Measurements from ENCODE around the gene SUSD1. TPM values are rescaled to one million over a fixed set of nuclear protein-coding genes. Genes with fewer than 3 reads are reported as not detected.

SUSD1 gene
- total and polyA plus RNA-seq, 2 of the 13 experiments (the other 11 are each of a cell fraction or from before 2014, with no cell fraction given), result 25.9 to 32.3 TPM

DNA sequence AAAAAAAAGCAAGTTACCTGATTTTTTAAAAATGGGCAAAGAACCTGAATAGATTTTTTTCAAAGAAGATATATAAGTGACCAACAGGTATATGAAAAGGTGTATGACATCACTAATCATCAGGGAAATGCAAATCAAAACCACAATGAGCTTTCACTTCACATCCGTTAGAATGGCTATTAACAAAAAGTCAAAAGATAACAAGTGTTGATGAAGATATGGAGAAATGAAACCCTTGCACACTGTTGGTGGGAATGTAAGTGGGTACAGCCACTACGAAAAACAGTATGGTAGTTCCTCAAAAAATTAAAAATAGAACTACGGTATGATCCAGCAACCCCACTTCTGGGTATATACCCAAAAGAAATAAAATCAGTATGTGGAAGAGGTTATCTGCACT is 143.7 kb downstream of the SUSD1 start:
- in situ Hi-C loops (cut with HindIII; ENCODE audit: extremely low pct_ligation_motif_present, low pct_unique_long_range_greater_than_20kb), result no loop called here
- Histone ChIP-seq H3K9me3 (ENCODE audit: low read length) (no peaks in the 10 kb centered on the region), H3K27ac (ENCODE audit: extremely low read length, insufficient read depth, low read length) (no peak overlapping the region), H3K27me3 (ENCODE audit: control insufficient read depth in 1 of 2, insufficient read depth in 2 of 2, low read length in 2 of 2) (no peaks in the 10 kb centered on the region), H3K9ac (ENCODE audit: insufficient read depth, low read depth, low read length) (no peak overlapping the region), H3K4me2 (ENCODE audit: low read depth, low read length) (no peak overlapping the region), H3K4me1 (ENCODE audit: insufficient read depth, low read length) (peaks cover 24% of the 10 kb centered on the region), H4K20me1 (ENCODE audit: insufficient read depth, low read length) (no peaks in the 10 kb centered on the region; the same call in 1 of the 2 replicates), H3K36me3 (replicated peaks in 1 of 2; ENCODE audit: control insufficient read depth in 1 of 2, insufficient read depth in 2 of 2, low read length in 2 of 2) (no peaks in the 10 kb centered on the region), H3K4me3 (replicated peaks in 1 of 3; ENCODE audit: insufficient read depth in 1 of 3, low read depth in 2 of 3, low read length in 3 of 3) (no peak overlapping the region), H3K79me2 (ENCODE audit: insufficient read depth, low read length) (no peaks in the 10 kb centered on the region), H2AFZ (ENCODE audit: low read length) (no peak overlapping the region)
- CTCF ChIA-PET (ENCODE audit: low intra/inter-chr PET ratio, low total read pairs), result no interaction called here
- BruUV-seq (replicated peaks), result no TSS peak
- WGBS (ENCODE audit: low lambda C conversion rate), result 98% methylated on average over 3 of the region's 3 CpGs
- ATAC-seq (no peak), DNase-seq (ENCODE audit: low spot score) (no peak), FAIRE-seq (no peak)
- TF ChIP-seq, protein P1, sequence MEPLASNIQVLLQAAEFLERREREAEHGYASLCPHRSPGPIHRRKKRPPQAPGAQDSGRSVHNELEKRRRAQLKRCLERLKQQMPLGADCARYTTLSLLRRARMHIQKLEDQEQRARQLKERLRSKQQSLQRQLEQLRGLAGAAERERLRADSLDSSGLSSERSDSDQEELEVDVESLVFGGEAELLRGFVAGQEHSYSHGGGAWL (CRISPR knock-in tag; IDR thresholded peaks at IDR 0.05), result no peak
- TF ChIP-seq, protein P2, sequence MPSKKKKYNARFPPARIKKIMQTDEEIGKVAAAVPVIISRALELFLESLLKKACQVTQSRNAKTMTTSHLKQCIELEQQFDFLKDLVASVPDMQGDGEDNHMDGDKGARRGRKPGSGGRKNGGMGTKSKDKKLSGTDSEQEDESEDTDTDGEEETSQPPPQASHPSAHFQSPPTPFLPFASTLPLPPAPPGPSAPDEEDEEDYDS (CRISPR knock-in tag; IDR thresholded peaks at IDR 0.05), result no peak
- TF ChIP-seq, protein P3, sequence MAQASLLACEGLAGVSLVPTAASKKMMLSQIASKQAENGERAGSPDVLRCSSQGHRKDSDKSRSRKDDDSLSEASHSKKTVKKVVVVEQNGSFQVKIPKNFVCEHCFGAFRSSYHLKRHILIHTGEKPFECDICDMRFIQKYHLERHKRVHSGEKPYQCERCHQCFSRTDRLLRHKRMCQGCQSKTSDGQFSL (CRISPR knock-in tag; IDR thresholded peaks at IDR 0.05), result no peak
- TF ChIP-seq, protein P4, sequence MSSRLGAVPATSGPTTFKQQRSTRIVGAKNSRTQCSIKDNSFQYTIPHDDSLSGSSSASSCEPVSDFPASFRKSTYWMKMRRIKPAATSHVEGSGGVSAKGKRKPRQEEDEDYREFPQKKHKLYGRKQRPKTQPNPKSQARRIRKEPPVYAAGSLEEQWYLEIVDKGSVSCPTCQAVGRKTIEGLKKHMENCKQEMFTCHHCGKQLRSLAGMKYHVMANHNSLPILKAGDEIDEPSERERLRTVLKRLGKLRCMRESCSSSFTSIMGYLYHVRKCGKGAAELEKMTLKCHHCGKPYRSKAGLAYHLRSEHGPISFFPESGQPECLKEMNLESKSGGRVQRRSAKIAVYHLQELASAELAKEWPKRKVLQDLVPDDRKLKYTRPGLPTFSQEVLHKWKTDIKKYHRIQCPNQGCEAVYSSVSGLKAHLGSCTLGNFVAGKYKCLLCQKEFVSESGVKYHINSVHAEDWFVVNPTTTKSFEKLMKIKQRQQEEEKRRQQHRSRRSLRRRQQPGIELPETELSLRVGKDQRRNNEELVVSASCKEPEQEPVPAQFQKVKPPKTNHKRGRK (CRISPR knock-in tag; IDR thresholded peaks at IDR 0.05), result no peak
- TF ChIP-seq KDM5A (IDR thresholded peaks at IDR 0.05; ENCODE audit: borderline replicate concordance, low read length) (no peak), ZFP1 (CRISPR knock-in tag; IDR thresholded peaks at IDR 0.05) (no peak)
- intact Hi-C loops (cut with micrococcal nuclease; ENCODE audit: unreplicated experiment), result no loop called here
- POLR2A ChIA-PET, result no interaction called here

Measured in HepG2 (cell line).